HepG2 (cell line): ENCODE results near the gene PYGO2. TPM values are rescaled to one million over a fixed set of nuclear protein-coding genes. Genes with fewer than 3 reads are reported as not detected.

Experiments used
- ATM ChIP-seq: fragments of 450-650 bp; IDR thresholded peaks from 2 replicates; pipeline ENCODE4 v1.7.1; 2017; ENCODE audit warnings: mild to moderate bottlenecking, borderline replicate concordance
- EHMT2 ChIP-seq: fragments of 200-600 bp; sonication (generic); IDR thresholded peaks from 2 replicates; pipeline ENCODE4 v1.7.0; 2017; ENCODE audit warnings: antibody characterized with exemption, low read depth, low read length, borderline replicate concordance
- EP300 ChIP-seq, 3 experiments: sonication (generic) in 1 of 3; formaldehyde crosslinking in 1 of 3; IDR thresholded peaks; 2 replicates each; pipeline versions ENCODE4 v1.5.1 to v1.6.1; 2011 to 2020; ENCODE audit warnings: low read depth in 2 of 3, low read length in 2 of 3, borderline replicate concordance in 1 of 3, improper control_type of control experiment in 1 of 3, mild to moderate bottlenecking in 1 of 3, missing genetic modification reagents in 1 of 3, moderate library complexity in 1 of 3
- GABPA ChIP-seq, 2 experiments: IDR thresholded peaks; 2 replicates each; pipeline ENCODE4 v1.6.1; 2011 to 2016; ENCODE audit warnings: low read depth in 2 of 2, low read length in 1 of 2, missing biosample characterization in 1 of 2, missing genetic modification characterization in 1 of 2
- NFE2L2 ChIP-seq: fragments of 150-350 bp; IDR thresholded peaks from 2 replicates; pipeline ENCODE4 v1.6.1; 2014; ENCODE audit warnings: low read length
- NR3C1 ChIP-seq: sonication (generic); formaldehyde crosslinking; IDR thresholded peaks from 2 replicates; pipeline ENCODE4 v1.4.0; 2020; ENCODE audit warnings: missing genetic modification reagents
- SNAPC5 ChIP-seq: sonication (generic); formaldehyde crosslinking; IDR thresholded peaks from 2 replicates; pipeline ENCODE4 v1.8.1; 2023; ENCODE audit warnings: mild to moderate bottlenecking, missing genetic modification reagents, borderline replicate concordance
- TFDP2 ChIP-seq: sonication (generic); formaldehyde crosslinking; IDR thresholded peaks from 2 replicates; pipeline ENCODE4 v1.4.0; 2020; ENCODE audit warnings: missing genetic modification reagents
- THAP7 ChIP-seq: sonication (generic); formaldehyde crosslinking; IDR thresholded peaks from 2 replicates; pipeline ENCODE4 v1.8.1; 2023; ENCODE audit warnings: mild to moderate bottlenecking, missing genetic modification reagents
- TP53 ChIP-seq: sonication (generic); formaldehyde crosslinking; conservative IDR thresholded peaks from 2 replicates; pipeline ENCODE4 v1.4.0; 2020; ENCODE audit warnings: missing genetic modification reagents
- TRIM22 ChIP-seq: fragments of 450-650 bp; IDR thresholded peaks from 2 replicates; pipeline ENCODE4 v1.6.1; 2017
- YEATS2 ChIP-seq: sonication (generic); formaldehyde crosslinking; IDR thresholded peaks from 2 replicates; pipeline ENCODE4 v1.4.0; 2020; ENCODE audit warnings: missing genetic modification reagents, borderline replicate concordance
- ZFX ChIP-seq: sonication (generic); formaldehyde crosslinking; IDR thresholded peaks from 2 replicates; pipeline ENCODE4 v1.4.0; 2020; ENCODE audit warnings: mild to moderate bottlenecking, low read depth, missing genetic modification reagents, moderate library complexity
- ZNF44 ChIP-seq: sonication (generic); formaldehyde crosslinking; IDR thresholded peaks from 2 replicates; pipeline ENCODE4 v1.5.1; 2020; ENCODE audit warnings: mild to moderate bottlenecking, missing genetic modification reagents
- ZNF780A ChIP-seq: sonication (generic); formaldehyde crosslinking; IDR thresholded peaks from 2 replicates; pipeline ENCODE4 v1.8.0; 2022; ENCODE audit warnings: mild to moderate bottlenecking, missing genetic modification reagents, moderate library complexity
- ZNF790 ChIP-seq: sonication (generic); formaldehyde crosslinking; IDR thresholded peaks from 2 replicates; pipeline ENCODE4 v1.8.0; 2022; ENCODE audit warnings: missing genetic modification reagents, mild to moderate bottlenecking, borderline replicate concordance
- polyA plus RNA-seq, 8 experiments: library from polyadenylated mRNA; depleted of rRNA in 3 of 8; stranded (reverse) in 7 of 8; unstranded in 1 of 8; fragments of >200 nt; fragmentation: Illumina TruSeq in 4 of 8; extraction: Trizol in 4 of 8; gene quantifications; 2 replicates each; pipeline versions ENCODE4 v1.2.1 to v1.2.3, GENCODE V29; 2011 to 2016; ENCODE audit warnings: low read depth in 4 of 8, missing spikeins in 1 of 8, mixed read lengths in 1 of 8; ENCODE audit not compliant: insufficient read depth in 1 of 8
- total RNA-seq, 5 experiments: library from RNA; depleted of rRNA; stranded (reverse); fragments of >200 nt; fragmentation: Illumina TruSeq; extraction: Trizol; gene quantifications; 2 replicates each; pipeline ENCODE4 v1.2.3, GENCODE V29; 2016; ENCODE audit warnings: low read depth in 1 of 5
- TF ChIP-seq, protein P1 (sequence below): sonication (generic); formaldehyde crosslinking; IDR thresholded peaks from 2 replicates; pipeline ENCODE4 v1.4.0; 2020; ENCODE audit warnings: low read depth, missing genetic modification reagents
- TF ChIP-seq, protein P2 (sequence below): sonication (generic); formaldehyde crosslinking; IDR thresholded peaks from 2 replicates; pipeline ENCODE4 v1.5.0; 2020; ENCODE audit warnings: missing genetic modification reagents

The PYGO2 gene
- total and polyA plus RNA-seq, 2 of the 13 experiments (the other 11 are each of a cell fraction or from before 2014, with no cell fraction given) = 20.3 to 21.8 TPM

DNA sequence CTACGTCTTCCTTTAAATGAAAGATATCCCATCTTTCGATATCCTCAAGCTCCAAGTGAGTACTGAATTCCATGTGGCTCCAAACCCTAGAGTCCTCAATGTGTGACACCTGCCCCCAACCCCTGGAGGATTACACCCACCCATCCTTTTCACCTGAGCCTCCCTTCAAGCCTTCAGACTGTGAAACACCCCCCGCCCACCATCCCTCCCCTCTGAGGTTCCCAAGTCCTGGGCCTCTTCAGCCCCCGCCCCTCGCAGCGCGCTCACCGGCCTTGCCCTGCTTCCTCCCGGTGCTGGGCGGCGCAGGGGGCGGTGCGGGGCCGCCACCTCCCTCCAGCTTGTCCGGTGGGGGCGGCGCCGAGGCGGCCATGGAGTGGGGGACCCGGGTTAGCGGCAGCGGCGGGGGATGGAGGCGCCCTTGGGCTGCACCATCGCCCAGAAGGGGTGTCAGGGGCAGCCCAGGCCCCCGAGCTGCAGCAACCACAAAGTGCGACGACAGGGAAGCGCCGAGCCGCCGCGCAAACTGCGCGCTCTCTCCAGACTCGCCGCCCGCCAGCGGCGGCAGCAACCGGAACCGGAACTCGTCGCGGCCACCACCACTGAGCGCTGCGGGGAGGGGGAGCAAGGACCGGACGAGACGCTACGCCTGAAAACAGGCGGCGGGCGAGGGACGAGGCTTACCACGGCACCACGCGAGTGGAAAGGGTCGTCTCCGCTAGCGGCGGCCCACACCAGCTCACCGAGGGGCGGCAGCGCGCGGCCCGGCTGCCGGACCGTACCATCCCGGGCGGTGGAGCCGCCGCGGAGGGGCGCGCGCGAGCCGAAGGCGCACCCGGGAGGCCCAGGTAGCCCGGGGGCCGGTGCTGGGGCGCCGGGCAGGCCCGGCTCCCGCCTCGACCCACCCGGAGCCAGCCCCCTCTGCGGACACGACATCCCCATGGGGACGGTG is at the start of gene PYGO2 (continued):
- TF ChIP-seq, protein P1, sequence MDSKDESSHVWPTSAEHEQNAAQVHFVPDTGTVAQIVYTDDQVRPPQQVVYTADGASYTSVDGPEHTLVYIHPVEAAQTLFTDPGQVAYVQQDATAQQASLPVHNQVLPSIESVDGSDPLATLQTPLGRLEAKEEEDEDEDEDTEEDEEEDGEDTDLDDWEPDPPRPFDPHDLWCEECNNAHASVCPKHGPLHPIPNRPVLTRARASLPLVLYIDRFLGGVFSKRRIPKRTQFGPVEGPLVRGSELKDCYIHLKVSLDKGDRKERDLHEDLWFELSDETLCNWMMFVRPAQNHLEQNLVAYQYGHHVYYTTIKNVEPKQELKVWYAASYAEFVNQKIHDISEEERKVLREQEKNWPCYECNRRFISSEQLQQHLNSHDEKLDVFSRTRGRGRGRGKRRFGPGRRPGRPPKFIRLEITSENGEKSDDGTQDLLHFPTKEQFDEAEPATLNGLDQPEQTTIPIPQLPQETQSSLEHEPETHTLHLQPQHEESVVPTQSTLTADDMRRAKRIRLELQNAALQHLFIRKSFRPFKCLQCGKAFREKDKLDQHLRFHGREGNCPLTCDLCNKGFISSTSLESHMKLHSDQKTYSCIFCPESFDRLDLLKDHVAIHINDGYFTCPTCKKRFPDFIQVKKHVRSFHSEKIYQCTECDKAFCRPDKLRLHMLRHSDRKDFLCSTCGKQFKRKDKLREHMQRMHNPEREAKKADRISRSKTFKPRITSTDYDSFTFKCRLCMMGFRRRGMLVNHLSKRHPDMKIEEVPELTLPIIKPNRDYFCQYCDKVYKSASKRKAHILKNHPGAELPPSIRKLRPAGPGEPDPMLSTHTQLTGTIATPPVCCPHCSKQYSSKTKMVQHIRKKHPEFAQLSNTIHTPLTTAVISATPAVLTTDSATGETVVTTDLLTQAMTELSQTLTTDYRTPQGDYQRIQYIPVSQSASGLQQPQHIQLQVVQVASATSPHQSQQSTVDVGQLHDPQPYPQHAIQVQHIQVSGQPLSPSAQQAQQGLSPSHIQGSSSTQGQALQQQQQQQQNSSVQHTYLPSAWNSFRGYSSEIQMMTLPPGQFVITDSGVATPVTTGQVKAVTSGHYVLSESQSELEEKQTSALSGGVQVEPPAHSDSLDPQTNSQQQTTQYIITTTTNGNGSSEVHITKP = peak; percentile 98
- TF ChIP-seq NFE2L2 (no peak), ATM (no peak), ZNF44 (peak; percentile 62; the same call in 1 of the 2 replicates), NR3C1 (no peak), EHMT2 (no peak), THAP7 (peak; percentile 64; the same call in 1 of the 2 replicates), ZFX (CRISPR knock-in tag) (peak; percentile 77), TP53 (0 out of 2 replicates have a peak, but pooled peaks have one; percentile 52), TFDP2 (CRISPR knock-in tag) (peak; percentile 64; the same call in 1 of the 2 replicates), ZNF780A (no peak), GABPA (IDR thresholded peaks at IDR 0.05; ENCODE audit: low read depth, low read length) (peak; percentile 95), GABPA (CRISPR knock-in tag; IDR thresholded peaks at IDR 0.05; ENCODE audit: low read depth) (peak; percentile 92), SNAPC5 (peak; percentile 24; the same call in 1 of the 2 replicates), EP300 (IDR thresholded peaks at IDR 0.05; ENCODE audit: low read depth in 2 of 2, low read length in 2 of 2) (0 out of 4 replicates have a peak, but pooled peaks of 1 of the 2 experiments have one; percentile 3), EP300 (CRISPR knock-in tag; IDR thresholded peaks at IDR 0.05; ENCODE audit: borderline replicate concordance) (peak; percentile 73; the same call in 1 of the 2 replicates), TRIM22 (no peak), YEATS2 (CRISPR knock-in tag) (no peak; the same call in 1 of the 2 replicates), ZNF790 (CRISPR knock-in tag) (no peak; the same call in 1 of the 2 replicates)
- TF ChIP-seq, protein P2, sequence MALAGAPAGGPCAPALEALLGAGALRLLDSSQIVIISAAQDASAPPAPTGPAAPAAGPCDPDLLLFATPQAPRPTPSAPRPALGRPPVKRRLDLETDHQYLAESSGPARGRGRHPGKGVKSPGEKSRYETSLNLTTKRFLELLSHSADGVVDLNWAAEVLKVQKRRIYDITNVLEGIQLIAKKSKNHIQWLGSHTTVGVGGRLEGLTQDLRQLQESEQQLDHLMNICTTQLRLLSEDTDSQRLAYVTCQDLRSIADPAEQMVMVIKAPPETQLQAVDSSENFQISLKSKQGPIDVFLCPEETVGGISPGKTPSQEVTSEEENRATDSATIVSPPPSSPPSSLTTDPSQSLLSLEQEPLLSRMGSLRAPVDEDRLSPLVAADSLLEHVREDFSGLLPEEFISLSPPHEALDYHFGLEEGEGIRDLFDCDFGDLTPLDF (CRISPR knock-in tag) = peak; percentile 57
